NCI-H1092 (cell line): ENCODE data around the gene OTOL1.

Experiments
- DNase-seq: peaks from one replicate; lab custom pipeline; 2025; lab: John Stamatoyannopoulos, UW

The OTOL1 gene

GRCh38 chr3:161545824-161546223 lies 49.2 kb downstream of the OTOL1 start:
- DNase-seq: no peak

GRCh38 chr3:161548301-161548700 lies 51.7 kb downstream of the OTOL1 start:
- no peak for DNase-seq

GRCh38 chr3:161549261-161549660 lies 52.7 kb downstream of the OTOL1 start:
- no peak for DNase-seq

- peak; percentile 74 for DNase-seq
Measured at GRCh38 chr3:161550491-161551195, 54.0 kb downstream of the OTOL1 start.

- no peak for DNase-seq
Measured at GRCh38 chr3:161551697-161552096, 55.1 kb downstream of the OTOL1 start.

GRCh38 chr3:161552984-161553560 lies 56.5 kb downstream of the OTOL1 start:
- DNase-seq: no peak
